Stomach (tissue), 9 donors: ENCODE results near the gene MCC. TPM values are rescaled to one million over a fixed set of nuclear protein-coding genes. Genes with fewer than 3 reads are reported as not detected.

ENCODE experiments used
- DNase-seq, 2 donors: peaks; one replicate each; pipeline versions ENCODE4 v3.0.0 to v3.0.0-alpha.2; 2013 to 2019
- H3K27ac ChIP-seq, 5 donors: fragments of 200-600 bp in 4 of 5; sonication (generic) in 4 of 5; one replicate each; pipeline ENCODE4 v1.5.1; 2013 to 2019; ENCODE audit warnings: mild to moderate bottlenecking in 1 of 5, moderate library complexity in 1 of 5
- H3K27me3 ChIP-seq, 3 donors: fragments of 200-600 bp; sonication (generic); one replicate each; pipeline ENCODE4 v1.5.1; 2017 to 2019; ENCODE audit warnings: mixed run types in 1 of 3
- H3K36me3 ChIP-seq, 4 donors: fragments of 200-600 bp; sonication (generic); 1 replicate in 3 of 4; 2 replicates in 1 of 4; pipeline ENCODE4 v1.5.1; 2016 to 2019
- H3K4me1 ChIP-seq, 4 donors: fragments of 200-600 bp; sonication (generic); one replicate each; pipeline ENCODE4 v1.5.1; 2016 to 2019
- H3K4me3 ChIP-seq, 4 donors: fragments of 200-600 bp; sonication (generic) in 3 of 4; one replicate each; pipeline ENCODE4 v1.5.1; 2016 to 2019; ENCODE audit warnings: mild to moderate bottlenecking in 1 of 4
- H3K9me3 ChIP-seq, 4 donors: fragments of 200-600 bp; sonication (generic); one replicate each; pipeline ENCODE4 v1.5.1; 2016 to 2019
- EP300 ChIP-seq: sonication (generic); formaldehyde crosslinking; IDR thresholded peaks from one replicate; pipeline ENCODE4 v1.6.1; 2017; ENCODE audit warnings: antibody characterized with exemption
- POLR2A ChIP-seq, 4 donors: fragments of 450-650 bp; IDR thresholded peaks; one replicate each; pipeline ENCODE4 v1.6.1; 2016; ENCODE audit warnings: antibody characterized with exemption in 4 of 4, control low read depth in 2 of 4, mild to moderate bottlenecking in 1 of 4, moderate library complexity in 1 of 4
- POLR2AphosphoS5 ChIP-seq, 3 donors: sonication (generic); formaldehyde crosslinking; IDR thresholded peaks; one replicate each; pipeline ENCODE4 v1.6.1; 2016; ENCODE audit warnings: antibody characterized with exemption in 3 of 3
- WGBS, 5 donors: extraction: QIAGEN DNeasy Blood & Tissue Kit in 3 of 5; methylation state at CpG; one replicate each; pipeline versions ENCODE4 v1.1.5 to v1.1.7; 2013 to 2018; 5-methylcytosine and 5-hydroxymethylcytosine counted together
- intact Hi-C: fragments of 100-400 bp; cut with DNase I; formaldehyde crosslinking; loops from one replicate; pipeline ENCODE4 v1.15.1; 2023; ENCODE audit warnings: low total_unique reads
- polyA plus RNA-seq, 3 donors: library from polyadenylated mRNA; stranded (reverse); fragments of 200-250 nt; gene quantifications; one replicate each; pipeline ENCODE4 v1.2.3, GENCODE V29; 2013
- total RNA-seq, 5 donors: library from RNA; depleted of rRNA; stranded (reverse); fragments of >200 nt; gene quantifications; one replicate each; pipeline versions ENCODE4 v1.1.0 to v1.2.3, GENCODE V29; 2014 to 2016
- TF ChIP-seq, protein P1 (sequence below), 7 experiments: fragments of 450-650 bp in 4 of 7; fragments of 200-600 bp in 3 of 7; sonication (generic) in 3 of 7; IDR thresholded peaks; one replicate each; pipeline ENCODE4 v1.5.1; 2016 to 2019; ENCODE audit warnings: antibody characterized with exemption in 7 of 7, control low read depth in 2 of 7, mild to moderate bottlenecking in 1 of 7
- donor health status: healthy with polysubstance abuse.
- donor health status: Bipolar disorder and iron deficiency.
- donor health status: healthy.

Gene MCC
- total and polyA plus RNA-seq, 8 donors = 3.8 to 35.1 (median 8.9) TPM

DNA sequence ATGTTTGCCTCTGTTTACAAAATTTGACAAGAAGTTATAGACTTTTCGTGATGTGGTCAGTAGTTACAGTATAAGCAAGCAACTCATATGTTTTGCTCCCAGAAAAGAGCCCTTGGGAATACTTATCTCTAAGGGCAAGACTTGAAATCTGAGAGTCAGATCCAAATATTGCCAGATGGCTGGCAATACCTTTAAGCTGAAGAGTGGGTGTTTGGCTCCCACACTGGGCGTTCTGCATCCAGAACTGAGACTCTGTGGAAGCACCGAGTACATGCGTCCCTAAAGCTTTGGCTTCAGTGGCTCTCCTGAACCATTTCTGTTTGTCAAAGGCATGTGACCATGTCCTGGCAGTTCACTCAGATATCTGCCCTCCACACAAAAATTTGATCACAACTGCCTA lies 317.5 kb downstream of the MCC start:
- intact Hi-C loops = no loop called here
- H3K9me3 ChIP-seq = no peaks in the 10 kb centered on the region
- no peak overlapping the region for H3K4me3 ChIP-seq
- no peaks in the 10 kb centered on the region for H3K36me3 ChIP-seq
- TF ChIP-seq POLR2AphosphoS5 (IDR thresholded peaks at IDR 0.05) (no peak), EP300 (no peak), POLR2A (IDR thresholded peaks at IDR 0.05) (no peak)
- TF ChIP-seq, protein P1, sequence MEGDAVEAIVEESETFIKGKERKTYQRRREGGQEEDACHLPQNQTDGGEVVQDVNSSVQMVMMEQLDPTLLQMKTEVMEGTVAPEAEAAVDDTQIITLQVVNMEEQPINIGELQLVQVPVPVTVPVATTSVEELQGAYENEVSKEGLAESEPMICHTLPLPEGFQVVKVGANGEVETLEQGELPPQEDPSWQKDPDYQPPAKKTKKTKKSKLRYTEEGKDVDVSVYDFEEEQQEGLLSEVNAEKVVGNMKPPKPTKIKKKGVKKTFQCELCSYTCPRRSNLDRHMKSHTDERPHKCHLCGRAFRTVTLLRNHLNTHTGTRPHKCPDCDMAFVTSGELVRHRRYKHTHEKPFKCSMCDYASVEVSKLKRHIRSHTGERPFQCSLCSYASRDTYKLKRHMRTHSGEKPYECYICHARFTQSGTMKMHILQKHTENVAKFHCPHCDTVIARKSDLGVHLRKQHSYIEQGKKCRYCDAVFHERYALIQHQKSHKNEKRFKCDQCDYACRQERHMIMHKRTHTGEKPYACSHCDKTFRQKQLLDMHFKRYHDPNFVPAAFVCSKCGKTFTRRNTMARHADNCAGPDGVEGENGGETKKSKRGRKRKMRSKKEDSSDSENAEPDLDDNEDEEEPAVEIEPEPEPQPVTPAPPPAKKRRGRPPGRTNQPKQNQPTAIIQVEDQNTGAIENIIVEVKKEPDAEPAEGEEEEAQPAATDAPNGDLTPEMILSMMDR (IDR thresholded peaks at IDR 0.05) = no peak
- DNase-seq = no peak
- no peak overlapping the region for H3K27ac ChIP-seq
- H3K4me1 ChIP-seq = peaks cover 0 to 8% (median 3%) of the 10 kb centered on the region in 4 donors
- 59 to 81% (median 71%) methylated on average over 4 of the region's 4 CpGs for WGBS, 5 donors
- H3K27me3 ChIP-seq = no peaks in the 10 kb centered on the region

DNA sequence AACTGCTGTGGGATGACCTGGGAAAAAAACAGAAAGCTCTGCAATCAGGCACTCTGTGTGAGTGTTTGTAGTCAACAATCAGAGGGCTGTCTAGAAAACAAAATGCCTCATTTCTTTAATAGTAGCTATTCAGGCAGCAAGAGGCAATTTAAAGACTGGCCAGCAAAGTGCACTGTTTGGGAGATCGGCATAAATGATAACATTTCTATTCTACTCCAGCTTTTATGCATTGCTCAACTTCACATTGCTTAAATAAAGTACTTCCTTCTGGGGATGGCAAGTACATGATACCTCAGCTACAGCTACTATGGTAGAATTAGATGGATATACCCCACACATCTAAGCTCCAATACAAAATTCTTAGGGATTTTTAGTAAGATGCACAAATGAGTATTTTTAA lies 318.5 kb downstream of the MCC start:
- Histone ChIP-seq H3K4me3 (no peak overlapping the region), H3K36me3 (no peaks in the 10 kb centered on the region), H3K4me1 (peaks cover 0 to 18% (median 8%) of the 10 kb centered on the region in 4 donors), H3K9me3 (no peaks in the 10 kb centered on the region), H3K27me3 (no peaks in the 10 kb centered on the region), H3K27ac (no peak overlapping the region)
- no peak for DNase-seq
- TF ChIP-seq, protein P1 (IDR thresholded peaks at IDR 0.05) = no peak
- TF ChIP-seq POLR2AphosphoS5 (IDR thresholded peaks at IDR 0.05) (no peak), POLR2A (IDR thresholded peaks at IDR 0.05) (no peak), EP300 (no peak)
- intact Hi-C loops = no loop called here
- WGBS, 5 donors = 19 to 47% (median 30%) methylated on average over 1 of the region's 1 CpG

DNA sequence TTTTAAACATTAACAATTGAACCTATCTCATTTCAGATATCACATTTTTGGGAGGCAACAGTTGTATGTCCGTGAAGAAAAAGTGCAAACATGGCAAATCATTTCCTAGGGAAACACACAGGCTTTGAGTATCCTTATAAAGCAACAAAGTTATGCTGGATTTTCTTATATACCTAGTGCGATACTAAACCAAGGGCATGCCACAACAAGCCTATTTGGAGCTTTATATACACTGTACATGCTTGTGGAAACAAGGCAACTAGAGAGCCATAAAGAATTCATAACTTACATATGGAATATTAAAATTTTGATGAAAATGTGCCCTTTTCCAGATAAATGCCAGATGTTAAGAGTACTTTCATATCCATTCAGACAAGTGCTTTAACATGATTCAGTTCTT lies 320.3 kb downstream of the MCC start:
- TF ChIP-seq EP300 = no peak
- 78 to 95% (median 90%) methylated on average over 2 of the region's 2 CpGs for WGBS, 5 donors
- no peak for DNase-seq
- intact Hi-C loops = no loop called here
- Histone ChIP-seq H3K27ac (no peak overlapping the region), H3K4me1 (peaks cover 0 to 31% (median 14%) of the 10 kb centered on the region in 4 donors), H3K9me3 (no peaks in the 10 kb centered on the region), H3K4me3 (no peak overlapping the region), H3K36me3 (no peaks in the 10 kb centered on the region), H3K27me3 (no peaks in the 10 kb centered on the region)

- H3K27ac ChIP-seq = peak overlapping the region in 3 of 5 donors; percentile 1 to 10 (median 8)
- no peaks in the 10 kb centered on the region for H3K27me3 ChIP-seq
- H3K9me3 ChIP-seq = no peaks in the 10 kb centered on the region
- no peak overlapping the region for H3K4me3 ChIP-seq
- H3K4me1 ChIP-seq = peaks cover 0 to 41% (median 16%) of the 10 kb centered on the region in 4 donors
- no peaks in the 10 kb centered on the region for H3K36me3 ChIP-seq
- intact Hi-C loops = no loop called here
- WGBS, 5 donors = 67 to 89% (median 72%) methylated on average over 7 of the region's 7 CpGs
- TF ChIP-seq EP300 = no peak
- TF ChIP-seq POLR2A (IDR thresholded peaks at IDR 0.05) = no peak
- TF ChIP-seq, protein P1 (IDR thresholded peaks at IDR 0.05) = no peak
- TF ChIP-seq POLR2AphosphoS5 (IDR thresholded peaks at IDR 0.05) = no peak
- no peak for DNase-seq
Measured at GRCh38 chr5:113166852-113167366, 321.3 kb downstream of the MCC start.

DNA sequence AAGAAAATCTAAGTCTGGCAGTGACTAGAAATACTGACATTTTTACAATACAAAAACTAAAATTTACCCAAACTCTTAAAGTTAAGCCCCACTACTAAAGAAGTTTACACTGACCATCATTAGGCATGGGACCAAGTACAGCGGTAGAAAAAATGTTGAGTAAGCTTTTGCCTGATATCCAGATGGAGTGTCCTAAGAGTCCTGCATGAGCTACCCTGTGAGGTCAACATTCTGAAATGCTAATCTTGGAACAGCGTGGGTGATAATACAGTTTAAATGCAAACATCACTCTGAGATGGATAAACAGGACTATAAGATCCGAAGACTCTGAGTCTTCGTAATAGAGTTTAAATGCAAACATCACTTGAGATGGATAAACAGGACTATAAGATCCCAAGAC lies 322.0 kb downstream of the MCC start:
- Histone ChIP-seq H3K4me3 (no peak overlapping the region), H3K36me3 (no peaks in the 10 kb centered on the region), H3K9me3 (no peaks in the 10 kb centered on the region), H3K4me1 (peaks cover 0 to 42% (median 16%) of the 10 kb centered on the region in 4 donors), H3K27ac (peak overlapping the region in 1 of 5 donors; percentile 1), H3K27me3 (no peaks in the 10 kb centered on the region)
- WGBS, 5 donors = 41 to 64% (median 56%) methylated on average over 4 of the region's 4 CpGs
- intact Hi-C loops = no loop called here
- DNase-seq = peak in 1 of 2 donors; percentile 25
- TF ChIP-seq EP300 = no peak
- TF ChIP-seq, protein P1 (IDR thresholded peaks at IDR 0.05) = no peak
- no peak for TF ChIP-seq POLR2AphosphoS5 (IDR thresholded peaks at IDR 0.05)
- TF ChIP-seq POLR2A (IDR thresholded peaks at IDR 0.05) = no peak
